RWPE1 (cell line): Measurements from ENCODE around the gene ACER3.
A peak's percentile ranks its signal among the peaks of the same experiment; 100 is the strongest.

ENCODE experiments used
- CTCF ChIA-PET: fragments of 350-600 bp; sonication (Branson Sonifier 250); formaldehyde crosslinking; extraction: SDS; loops from one replicate; lab custom pipeline; 2021; lab: Yijun Ruan, JAX
- POLR2A ChIA-PET: fragments of 400-600 bp; formaldehyde crosslinking; extraction: SDS; loops from one replicate; lab custom pipeline; 2020; ENCODE audit warnings: antibody characterized with exemption; ENCODE audit not compliant: low non-redundant PET; lab: Yijun Ruan, JAX
- DNase-seq: peaks from one replicate; pipeline ENCODE4 v3.0.0; 2012; ENCODE audit warnings: low spot score
- H3K27ac ChIP-seq: fragments of 450-650 bp; 2 replicates; pipeline ENCODE4 v1.5.1; 2017
- TF ChIP-seq, protein P1 (sequence below): fragments of 450-650 bp; conservative IDR thresholded peaks from 2 replicates; pipeline ENCODE4 v1.5.1; 2017; ENCODE audit warnings: low read depth, mild to moderate bottlenecking

ACER3 gene

DNA sequence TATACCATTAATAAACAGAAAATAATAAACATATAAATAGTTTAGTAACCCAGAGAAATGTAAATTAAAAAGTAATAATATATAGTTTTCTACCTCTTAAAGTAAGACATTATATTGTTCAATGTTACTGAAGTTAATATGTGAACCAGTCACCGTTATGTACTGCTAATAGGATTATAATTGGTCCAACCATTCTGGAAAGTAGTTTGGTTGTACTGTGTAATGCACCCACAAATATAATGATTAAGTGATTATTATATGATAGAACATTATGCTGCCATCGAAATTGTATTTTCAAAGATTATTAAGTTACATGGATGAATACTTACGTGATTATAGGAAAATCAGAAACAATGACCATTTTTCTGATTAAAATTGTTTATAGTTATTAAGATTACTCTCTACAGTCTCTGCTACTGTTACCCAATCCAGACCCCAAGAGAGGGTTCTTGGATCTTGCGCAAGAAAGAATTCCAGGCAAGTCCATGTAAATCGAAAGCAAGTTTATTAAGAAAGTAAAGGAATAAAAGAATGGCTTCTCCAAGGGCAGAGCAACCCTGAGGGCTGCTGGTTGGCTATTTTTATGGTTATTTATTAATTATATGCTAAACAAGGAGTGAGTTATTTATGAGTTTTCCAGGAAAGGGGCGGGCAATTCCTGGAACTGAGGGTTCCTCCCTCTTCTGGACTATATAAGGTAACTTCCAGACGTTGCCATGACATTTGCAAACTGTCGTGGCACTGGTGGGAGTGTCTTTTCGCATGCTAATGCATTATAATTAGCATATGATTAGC is 50.1 kb downstream of the ACER3 start:
- H3K27ac ChIP-seq = no peak overlapping the region
- ChIA-PET CTCF (no interaction called here), POLR2A (no interaction called here)
- no peak for DNase-seq
- TF ChIP-seq, protein P1, sequence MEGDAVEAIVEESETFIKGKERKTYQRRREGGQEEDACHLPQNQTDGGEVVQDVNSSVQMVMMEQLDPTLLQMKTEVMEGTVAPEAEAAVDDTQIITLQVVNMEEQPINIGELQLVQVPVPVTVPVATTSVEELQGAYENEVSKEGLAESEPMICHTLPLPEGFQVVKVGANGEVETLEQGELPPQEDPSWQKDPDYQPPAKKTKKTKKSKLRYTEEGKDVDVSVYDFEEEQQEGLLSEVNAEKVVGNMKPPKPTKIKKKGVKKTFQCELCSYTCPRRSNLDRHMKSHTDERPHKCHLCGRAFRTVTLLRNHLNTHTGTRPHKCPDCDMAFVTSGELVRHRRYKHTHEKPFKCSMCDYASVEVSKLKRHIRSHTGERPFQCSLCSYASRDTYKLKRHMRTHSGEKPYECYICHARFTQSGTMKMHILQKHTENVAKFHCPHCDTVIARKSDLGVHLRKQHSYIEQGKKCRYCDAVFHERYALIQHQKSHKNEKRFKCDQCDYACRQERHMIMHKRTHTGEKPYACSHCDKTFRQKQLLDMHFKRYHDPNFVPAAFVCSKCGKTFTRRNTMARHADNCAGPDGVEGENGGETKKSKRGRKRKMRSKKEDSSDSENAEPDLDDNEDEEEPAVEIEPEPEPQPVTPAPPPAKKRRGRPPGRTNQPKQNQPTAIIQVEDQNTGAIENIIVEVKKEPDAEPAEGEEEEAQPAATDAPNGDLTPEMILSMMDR = no peak

DNA sequence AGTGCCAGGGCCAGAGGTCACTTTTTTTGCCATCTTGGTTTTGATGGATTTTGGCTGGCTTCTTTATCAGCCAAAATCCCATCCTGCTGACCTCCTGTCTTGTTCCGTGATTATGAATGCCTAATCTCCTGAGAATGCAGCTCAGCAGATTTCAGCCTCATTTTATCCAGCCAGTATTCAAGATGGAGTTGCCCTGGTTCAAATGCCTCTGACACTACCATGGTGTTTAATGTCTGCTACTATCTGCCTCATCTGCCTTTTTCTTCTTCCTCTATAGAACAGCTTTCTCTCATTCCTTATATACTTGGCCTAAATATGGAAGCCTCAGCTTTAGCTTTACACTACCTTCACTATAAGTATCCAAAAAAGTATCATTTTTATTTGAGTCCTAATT is 50.7 kb downstream of the ACER3 start:
- no peak for DNase-seq
- CTCF ChIA-PET = interaction anchor here (0.7 kb wide), 1 partner anchor 19 kb away, joined by 4 read pairs; no protein-coding TSS in a partner anchor
- H3K27ac ChIP-seq = no peak overlapping the region
- POLR2A ChIA-PET = no interaction called here
- TF ChIP-seq, protein P1 = no peak

DNA sequence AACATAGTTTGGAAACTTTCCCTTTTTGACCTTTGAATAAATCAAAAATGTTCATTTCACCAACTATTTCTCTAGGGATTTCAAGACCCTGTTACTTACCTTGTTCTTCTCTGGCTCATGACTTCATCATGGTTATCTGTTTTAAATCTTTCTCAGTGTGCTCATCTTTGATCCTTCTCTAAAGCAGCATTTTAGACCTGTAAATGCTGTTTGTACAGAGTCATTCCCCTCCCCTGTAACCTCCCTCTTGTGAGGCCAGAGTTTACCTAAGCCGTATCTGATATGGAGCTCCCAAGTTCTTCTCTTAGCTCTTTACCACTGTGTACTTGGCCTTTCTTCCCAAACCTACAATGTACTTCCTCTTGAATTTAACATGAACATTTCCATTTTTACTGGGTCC is 56.0 kb downstream of the ACER3 start:
- ChIA-PET POLR2A (no interaction called here), CTCF (no interaction called here)
- TF ChIP-seq, protein P1 = no peak
- H3K27ac ChIP-seq = no peak overlapping the region
- no peak for DNase-seq

DNA sequence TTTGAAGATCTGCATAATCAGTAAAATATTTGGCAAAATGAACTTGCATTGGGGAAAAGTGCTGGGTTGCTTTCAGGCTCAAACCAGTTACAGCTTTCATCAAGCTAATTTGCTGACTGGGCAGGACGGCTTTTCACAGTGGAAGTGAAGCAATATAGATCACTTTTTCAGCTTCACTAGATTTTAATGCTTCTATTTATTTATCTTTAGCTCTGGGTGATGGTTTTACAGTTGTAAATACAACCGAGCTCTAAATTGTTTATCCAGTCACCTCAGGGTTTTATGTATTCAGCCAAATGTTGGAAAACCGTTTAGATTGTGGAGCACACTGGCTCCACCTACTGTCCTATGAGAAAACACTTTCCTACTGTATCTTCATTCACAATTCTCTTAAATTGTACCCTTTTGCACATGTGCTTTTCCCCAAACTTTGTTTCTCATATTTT is 58.2 kb downstream of the ACER3 start:
- CTCF ChIA-PET = interaction anchor here (0.6 to 3.3 kb wide), 29 partner anchors 14 to 1857 kb away, joined by 3 to 26 read pairs (median 4); no protein-coding TSS in a partner anchor
- POLR2A ChIA-PET = no interaction called here
- H3K27ac ChIP-seq = no peak overlapping the region
- DNase-seq = peak; percentile 32
- TF ChIP-seq, protein P1 = peak; percentile 71; the same call in 1 of the 2 replicates

DNA sequence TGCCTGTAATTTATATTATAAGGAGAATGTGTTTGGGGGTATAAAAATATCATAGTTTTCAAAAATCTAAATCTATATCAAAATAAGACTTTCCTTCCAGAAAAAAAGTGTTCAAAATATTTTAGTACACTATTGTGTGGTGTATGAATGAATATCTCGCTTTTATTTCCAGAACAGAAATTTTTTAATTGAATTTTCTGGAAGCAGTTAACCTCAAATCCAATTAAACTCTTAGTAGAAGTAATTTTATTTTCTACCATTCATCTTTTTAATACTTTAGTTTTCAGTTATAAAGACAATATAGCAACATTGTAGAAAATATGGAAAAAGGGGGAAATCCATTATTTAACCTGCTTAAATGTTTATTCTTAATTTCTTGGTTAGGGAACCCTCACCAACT is 58.7 kb downstream of the ACER3 start:
- ChIA-PET CTCF (interaction anchor here (0.6 to 3.3 kb wide), 30 partner anchors 11 to 1856 kb away, joined by 3 to 26 read pairs (median 4); no protein-coding TSS in a partner anchor), POLR2A (no interaction called here)
- no peak overlapping the region for H3K27ac ChIP-seq
- TF ChIP-seq, protein P1 = no peak
- no peak for DNase-seq

DNA sequence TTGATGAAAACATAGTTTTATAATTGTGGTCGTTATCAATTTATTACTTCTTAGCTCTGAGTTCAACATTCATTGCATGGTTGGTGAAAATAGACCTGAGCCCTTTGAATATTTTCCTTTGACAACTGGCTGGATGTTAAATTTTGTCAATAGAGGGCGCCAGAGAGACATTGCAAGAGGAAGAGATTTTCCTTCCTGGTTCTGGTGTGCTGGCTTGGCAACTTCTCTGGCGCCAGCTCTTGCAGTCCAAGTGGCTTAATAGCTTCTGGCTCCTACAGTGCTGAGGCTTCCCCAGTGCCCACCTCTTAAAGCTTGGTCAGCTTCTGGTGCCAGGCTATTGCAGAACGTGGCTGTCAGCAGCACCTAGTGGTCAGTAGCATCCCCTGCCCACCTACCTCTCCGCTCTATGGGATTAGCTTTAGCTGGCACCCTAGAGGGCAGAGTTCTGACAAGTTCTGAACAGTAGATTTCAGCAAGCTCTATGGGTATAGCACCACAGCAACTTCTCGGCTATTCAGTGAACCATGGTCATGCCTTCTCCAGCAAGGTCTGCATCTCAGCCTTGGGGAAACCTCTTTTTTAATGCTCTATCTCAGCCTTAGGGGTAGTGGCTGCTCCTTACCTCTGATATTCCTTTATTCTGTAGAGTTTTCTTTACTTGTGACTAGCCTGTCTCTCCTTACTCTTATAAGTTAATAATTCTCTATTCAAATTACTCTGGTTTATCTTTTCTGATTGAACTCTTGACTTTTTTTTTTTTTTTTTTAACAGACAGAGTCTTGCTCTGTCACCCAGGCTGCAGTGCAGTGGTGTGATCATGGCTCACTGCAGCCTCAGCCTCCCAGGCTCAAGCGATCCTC is 59.4 kb downstream of the ACER3 start:
- ChIA-PET POLR2A (no interaction called here), CTCF (interaction anchor here (0.6 to 3.3 kb wide), 30 partner anchors 12 to 932 kb away, joined by 3 to 26 read pairs (median 4); no protein-coding TSS in a partner anchor)
- DNase-seq = peak; percentile 60
- TF ChIP-seq, protein P1 = peak; percentile 85
- H3K27ac ChIP-seq = peak overlapping the region; percentile 41; the same call in 1 of the 2 replicates
